ENCODE measurements around the gene SYT2. TPM values are rescaled to one million over a fixed set of nuclear protein-coding genes. Genes with fewer than 3 reads are reported as not detected.
"Not testable (repeated sequence)": the region's sequence is repeated elsewhere in the genome, so short reads cannot be mapped to it uniquely, and the experiment has no call there.

SYT2 gene
- polyA plus RNA-seq, 10 donors: 0.27 to 0.94 (median 0.39) TPM

DNA sequence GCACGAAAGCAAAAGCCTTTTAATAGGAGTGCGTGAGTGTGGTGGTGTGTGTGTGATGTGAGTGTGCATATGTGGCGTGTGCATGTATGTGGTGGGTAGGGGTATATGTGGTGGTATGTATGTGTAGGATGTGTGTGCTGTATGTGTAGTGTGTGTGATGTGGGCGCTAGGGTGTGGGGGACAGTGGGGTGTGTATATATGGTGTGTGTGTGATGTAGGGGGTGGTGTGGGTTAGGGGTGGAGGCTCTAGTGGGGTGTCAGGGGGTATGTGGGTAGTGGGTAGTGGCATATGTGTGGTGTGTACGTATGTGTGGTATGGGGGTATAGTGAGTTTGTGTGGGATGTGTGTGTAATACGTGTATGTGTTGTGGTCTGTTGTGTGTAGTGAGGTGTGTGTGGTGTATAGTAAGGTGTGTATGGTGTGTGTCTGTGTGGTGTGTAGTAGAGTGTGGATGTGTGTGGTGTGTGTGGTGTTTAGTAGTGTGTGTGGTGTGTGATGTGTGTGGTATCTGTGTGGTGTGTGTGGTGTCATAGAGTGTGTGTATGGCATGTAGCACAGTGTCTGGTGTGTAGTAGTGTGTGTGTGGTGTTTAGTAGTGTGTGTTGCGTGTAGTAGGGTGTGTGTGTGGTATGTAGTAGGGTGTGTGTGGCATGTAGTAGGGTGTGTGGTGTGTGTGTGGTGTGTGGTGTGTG, 86.0 kb downstream of the SYT2 start:
- DNase-seq: no peak

- DNase-seq: not testable (repeated sequence)
Observed at GRCh38 chr1:202623476-202623875, 86.8 kb downstream of the SYT2 start.

GRCh38 chr1:202623075-202623474, 87.2 kb downstream of the SYT2 start:
- peak in 1 of 3 donors; percentile 36 for DNase-seq

DNA sequence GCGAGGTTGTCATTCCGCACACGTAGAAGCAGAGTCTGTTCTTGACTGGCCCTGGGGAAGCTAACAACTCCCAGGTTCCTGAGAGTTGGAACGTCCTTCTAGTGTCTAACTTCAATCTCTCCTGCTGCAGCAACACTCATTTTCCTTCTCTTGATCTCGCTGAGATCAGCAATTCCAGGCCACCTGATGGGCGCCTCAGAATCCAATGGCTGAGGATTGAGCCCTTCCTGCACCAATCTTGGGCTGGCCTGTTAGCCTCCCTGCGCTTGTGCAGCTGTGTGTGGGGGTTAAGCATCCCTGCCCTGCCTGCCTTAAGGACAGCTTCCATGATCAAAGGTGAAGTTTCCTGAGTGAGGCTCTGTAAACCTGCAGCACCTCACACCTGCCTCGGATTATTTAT, 87.9 kb downstream of the SYT2 start:
- no peak for DNase-seq

DNA sequence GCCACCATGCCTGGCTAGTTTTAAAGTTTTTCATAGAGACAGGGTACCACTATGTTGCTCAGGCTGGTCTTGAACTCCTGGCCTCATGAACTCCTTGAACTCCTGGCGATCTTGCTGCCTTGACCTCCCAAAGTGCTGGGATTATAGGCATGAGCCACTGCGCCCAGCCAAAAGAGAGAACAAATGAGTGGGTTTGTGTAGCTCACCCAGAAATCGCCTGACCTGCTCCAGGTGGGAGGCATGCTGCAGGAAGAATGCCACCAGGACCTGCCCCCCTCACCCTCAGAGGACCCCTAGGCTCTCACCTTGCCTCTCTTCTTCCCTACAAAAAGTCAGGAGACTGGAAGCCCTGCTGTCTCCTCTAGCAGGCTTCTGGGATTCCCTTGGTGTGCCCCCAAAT, 88.8 kb downstream of the SYT2 start:
- no peak for DNase-seq

- DNase-seq: not testable (repeated sequence)
Observed at GRCh38 chr1:202620036-202620435, 90.2 kb downstream of the SYT2 start.

GRCh38 chr1:202619505-202619904, 90.7 kb downstream of the SYT2 start:
- no peak for DNase-seq

DNA sequence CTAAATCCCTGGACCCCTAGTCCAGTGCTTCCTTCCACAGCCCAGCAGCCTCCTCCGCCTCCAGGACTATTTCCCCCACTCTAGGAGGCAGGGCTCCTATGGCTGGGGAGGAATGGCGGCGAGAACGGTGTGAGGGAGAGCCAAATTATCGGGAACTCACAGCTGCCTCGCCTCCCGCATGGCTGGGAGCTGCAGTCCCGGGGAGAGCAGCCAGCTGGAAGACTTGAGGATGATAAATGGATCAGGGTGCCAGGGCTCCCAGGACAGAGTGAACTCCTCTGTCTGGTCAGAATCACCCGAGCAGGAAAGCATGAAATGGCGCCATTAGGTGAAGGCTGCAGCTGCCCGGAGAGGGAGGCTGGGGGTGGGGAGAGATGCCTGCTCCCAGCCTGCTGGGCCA, 91.2 kb downstream of the SYT2 start:
- peak in 1 of 3 donors; percentile 44 for DNase-seq

- no peak for DNase-seq
Observed at GRCh38 chr1:202616355-202616915, 93.8 kb downstream of the SYT2 start.

GRCh38 chr1:202615501-202616354, 94.5 kb downstream of the SYT2 start:
- peak in 2 of 3 donors; percentile 56 to 83 for DNase-seq

DNA sequence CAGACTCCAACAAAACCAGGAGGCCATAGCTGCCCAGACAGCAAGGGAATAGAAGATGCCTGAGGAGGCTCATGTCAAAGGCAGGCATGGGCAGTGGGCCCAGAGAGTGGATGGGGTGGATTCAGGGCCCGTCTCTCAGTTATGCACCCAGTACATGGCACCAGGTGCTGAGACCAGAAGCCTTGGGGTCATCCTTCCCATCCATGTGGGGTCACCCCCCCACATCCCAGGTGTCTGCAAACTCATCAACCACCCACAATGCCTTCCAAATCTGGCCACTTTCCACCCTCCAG, 95.1 kb downstream of the SYT2 start:
- not testable (repeated sequence) for DNase-seq

- DNase-seq: peak in 1 of 3 donors; percentile 39
Observed at GRCh38 chr1:202614363-202615207, 95.7 kb downstream of the SYT2 start.

- DNase-seq: no peak
Observed at GRCh38 chr1:202613571-202613970, 96.7 kb downstream of the SYT2 start.

GRCh38 chr1:202612036-202612435, 98.2 kb downstream of the SYT2 start:
- not testable (repeated sequence) for DNase-seq

- DNase-seq: no peak
Observed at GRCh38 chr1:202605515-202605914, 104.7 kb downstream of the SYT2 start.

GRCh38 chr1:202603435-202603834, 106.8 kb downstream of the SYT2 start:
- no peak for DNase-seq

GRCh38 chr1:202600432-202601041, 109.7 kb downstream of the SYT2 start:
- DNase-seq: no peak

GRCh38 chr1:202599669-202600431, 110.4 kb downstream of the SYT2 start:
- peak in 1 of 3 donors; percentile 82 for DNase-seq

- DNase-seq: no peak
Observed at GRCh38 chr1:202597090-202597761, 113.0 kb downstream of the SYT2 start.

DNA sequence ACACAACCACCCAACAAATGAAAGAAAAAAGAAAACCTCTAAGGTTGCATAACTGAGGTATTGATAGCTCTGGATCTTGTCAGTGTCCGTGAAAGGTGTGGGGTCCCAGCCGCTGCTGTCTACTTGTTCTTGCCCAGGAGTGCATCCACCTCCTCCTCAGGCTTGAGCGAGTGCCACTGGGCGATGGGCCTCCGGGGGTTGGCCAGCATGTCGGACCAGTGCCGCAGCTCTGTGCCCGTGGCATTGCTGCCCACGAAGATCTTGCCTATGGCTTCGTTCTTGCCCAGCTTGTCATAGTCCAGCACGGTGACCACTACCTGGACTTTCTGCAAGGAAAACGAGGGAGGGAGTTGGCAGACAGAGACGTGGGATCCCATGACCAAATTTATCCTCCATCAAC, 113.6 kb downstream of the SYT2 start:
- DNase-seq: no peak

Data from muscle of back (tissue), 11 donors.